SU-DHL-6 (cell line): ENCODE results near the gene HPRT1.

Source experiments
- H2AFZ ChIP-seq: fragments of 200-600 bp; sonication (generic); 2 replicates; pipeline ENCODE4 v1.6.1; 2014; ENCODE audit warnings: low read depth, mild to moderate bottlenecking, moderate library complexity, mixed read lengths, antibody characterized with exemption, low read length; ENCODE audit not compliant: severe bottlenecking
- H3F3A ChIP-seq: fragments of 200-600 bp; shearing (Covaris generic); 2 replicates; pipeline ENCODE4 v1.6.0; 2016; ENCODE audit warnings: antibody characterized with exemption, mild to moderate bottlenecking; ENCODE audit not compliant: insufficient read depth
- H3K27ac ChIP-seq: fragments of 200-600 bp; sonication (generic); 2 replicates; pipeline ENCODE4 v1.5.1; 2016; ENCODE audit warnings: low read depth, mild to moderate bottlenecking, low read length, moderate library complexity, mixed read lengths
- H3K27me3 ChIP-seq: fragments of 200-600 bp; sonication (generic), shearing (Covaris generic); 2 replicates; pipeline ENCODE4 v1.6.0; 2014; ENCODE audit warnings: mild to moderate bottlenecking, low read length
- H3K36me3 ChIP-seq: fragments of 200-600 bp; sonication (generic); 2 replicates; pipeline ENCODE4 v1.6.1; 2014; ENCODE audit warnings: mild to moderate bottlenecking, low read length, mixed read lengths
- H3K4me2 ChIP-seq: fragments of 300-600, 200-600 bp; shearing (Covaris generic), sonication (generic); 2 replicates; pipeline ENCODE4 v1.6.0; 2014; ENCODE audit warnings: low read length, low read depth, mild to moderate bottlenecking; ENCODE audit not compliant: poor library complexity, severe bottlenecking
- H3K4me3 ChIP-seq: fragments of 200-600 bp; sonication (generic); 2 replicates; pipeline ENCODE4 v1.5.1; 2014; ENCODE audit warnings: antibody characterized with exemption, low read length, mild to moderate bottlenecking, mixed read lengths; ENCODE audit not compliant: insufficient read depth, poor library complexity, severe bottlenecking
- H3K79me2 ChIP-seq: fragments of 200-600 bp; sonication (generic); 2 replicates; pipeline ENCODE4 v1.6.1; 2014; ENCODE audit warnings: mild to moderate bottlenecking, low read length, moderate library complexity; ENCODE audit not compliant: insufficient read depth
- H3K9ac ChIP-seq: fragments of 200-600 bp; sonication (generic); 2 replicates; pipeline ENCODE4 v1.7.0; 2014; ENCODE audit warnings: mild to moderate bottlenecking, low read length
- H3K9me2 ChIP-seq: fragments of 200-600 bp; sonication (generic); replicated peaks from 2 replicates; pipeline ENCODE4 v1.6.1; 2014; ENCODE audit warnings: low read length; ENCODE audit not compliant: insufficient read depth
- H3K9me3 ChIP-seq: fragments of 200-600 bp; sonication (generic); 2 replicates; pipeline ENCODE4 v1.6.1; 2014; ENCODE audit warnings: low read length, mixed read lengths; ENCODE audit not compliant: insufficient read depth
- H4K20me1 ChIP-seq: fragments of 200-600 bp; sonication (generic); 2 replicates; pipeline ENCODE4 v1.6.1; 2014; ENCODE audit warnings: low read depth, mild to moderate bottlenecking, antibody characterized with exemption, low read length, moderate library complexity, mixed read lengths
- CTCF ChIP-seq: fragments of 200-600 bp; sonication (generic); IDR thresholded peaks from one replicate; pipeline ENCODE4 v1.5.1; 2017; ENCODE audit warnings: antibody characterized with exemption, mild to moderate bottlenecking, low read length, moderate library complexity; ENCODE audit not compliant: insufficient read depth, poor library complexity, severe bottlenecking
- EZH2phosphoT487 ChIP-seq: fragments of 200-600 bp; sonication (generic), shearing (Covaris generic); conservative IDR thresholded peaks from 2 replicates; pipeline ENCODE4 v1.6.1; 2018; ENCODE audit warnings: mild to moderate bottlenecking, antibody characterized with exemption, low read length, moderate library complexity, mixed read lengths

The HPRT1 gene

GRCh38 chrX:134548257-134549201, 88.6 kb downstream of the HPRT1 start:
- no peaks in the 10 kb centered on the region for H3K79me2 ChIP-seq
- no peak overlapping the region for H3K27ac ChIP-seq
- no peaks in the 10 kb centered on the region for H3K27me3 ChIP-seq
- peak overlapping the region; percentile 77 for H2AFZ ChIP-seq
- H3K9me3 ChIP-seq: no peaks in the 10 kb centered on the region
- H3K4me2 ChIP-seq: peak overlapping the region; percentile 94
- H3K4me3 ChIP-seq: peak overlapping the region; percentile 61
- H3K36me3 ChIP-seq: no peaks in the 10 kb centered on the region
- no peaks in the 10 kb centered on the region for H4K20me1 ChIP-seq
- TF ChIP-seq EZH2phosphoT487: no peak
- no peak for TF ChIP-seq CTCF
- peak overlapping the region; percentile 54 for H3K9ac ChIP-seq
- H3F3A ChIP-seq: no peaks in the 10 kb centered on the region
- H3K9me2 ChIP-seq: no peaks in the 10 kb centered on the region
